Endothelial cell (in vitro differentiated cells): ENCODE results near the gene TMEM26. TPM values are rescaled to one million over a fixed set of nuclear protein-coding genes. Genes with fewer than 3 reads are reported as not detected.

ENCODE experiments used
- DNase-seq: peaks from one replicate; pipeline ENCODE4 v3.0.0; 2021; ENCODE audit warnings: low spot score
- H3K27ac Mint-ChIP-seq: one replicate; pipeline ENCODE4 v1.8.0; 2021; ENCODE audit warnings: mixed read lengths, inconsistent platforms; ENCODE audit not compliant: unreplicated experiment
- H3K27me3 Mint-ChIP-seq: one replicate; pipeline ENCODE4 v1.8.0; 2021; ENCODE audit warnings: mild to moderate bottlenecking, moderate library complexity, mixed read lengths, inconsistent platforms; ENCODE audit not compliant: unreplicated experiment
- H3K36me3 Mint-ChIP-seq: one replicate; pipeline ENCODE4 v1.8.0; 2021; ENCODE audit warnings: mild to moderate bottlenecking, low read depth, mixed read lengths, inconsistent platforms; ENCODE audit not compliant: unreplicated experiment
- H3K4me1 Mint-ChIP-seq: one replicate; pipeline ENCODE4 v1.8.0; 2021; ENCODE audit warnings: mild to moderate bottlenecking, mixed read lengths, inconsistent platforms; ENCODE audit not compliant: unreplicated experiment
- H3K4me3 Mint-ChIP-seq: one replicate; pipeline ENCODE4 v1.8.0; 2021; ENCODE audit warnings: mild to moderate bottlenecking, mixed read lengths, inconsistent platforms; ENCODE audit not compliant: unreplicated experiment
- H3K9me3 Mint-ChIP-seq: one replicate; pipeline ENCODE4 v1.8.0; 2021; ENCODE audit warnings: mixed read lengths, inconsistent platforms; ENCODE audit not compliant: unreplicated experiment
- CTCF ChIP-seq: fragments of 200-600 bp; sonication (generic); IDR thresholded peaks from one replicate; pipeline ENCODE4 v1.5.0; 2021; ENCODE audit warnings: antibody characterized with exemption; ENCODE audit not compliant: unreplicated experiment
- total RNA-seq: library from RNA; stranded (reverse); fragmentation: NEBNext Ultra II Directional; extraction: Animal tissue kit (Norgen Biotek cat#: 25700); gene quantifications from one replicate; pipeline ENCODE4 v1.2.1, GENCODE V29; 2021; ENCODE audit not compliant: unreplicated experiment

The TMEM26 gene
- total RNA-seq, 1 donor from 2014 or later, result 0.15 TPM

DNA sequence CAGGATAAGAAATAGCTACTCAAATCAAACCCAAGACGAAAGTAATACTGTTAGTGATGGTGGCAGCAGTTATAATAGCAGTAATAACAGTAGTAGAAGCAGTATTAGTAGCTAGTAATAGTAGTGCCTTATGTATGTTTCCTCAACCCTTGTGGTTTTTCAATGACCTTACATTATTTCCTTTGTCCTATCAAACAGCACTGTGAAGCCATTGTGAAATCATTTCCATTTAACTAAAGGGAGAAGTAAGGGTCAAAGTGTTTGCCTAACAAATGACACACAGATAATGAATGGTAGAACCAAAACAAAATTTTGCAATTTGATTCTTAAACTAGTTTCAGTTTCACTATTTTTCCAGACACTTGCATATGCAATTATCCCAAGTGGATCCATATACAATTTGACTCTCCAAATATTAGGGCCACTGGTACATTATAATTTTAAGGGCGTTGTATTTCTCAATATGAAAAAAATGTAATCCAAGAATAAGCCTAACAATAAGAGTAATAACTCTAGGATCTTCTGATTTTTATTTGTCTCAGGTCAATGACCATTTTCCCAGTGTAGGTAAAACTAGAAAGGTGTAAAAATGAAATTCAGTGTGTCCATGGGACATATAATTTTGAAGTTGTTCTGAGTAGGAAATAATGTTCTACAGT, 33.7 kb upstream of the TMEM26 start:
- no peak overlapping the region for H3K27ac Mint-ChIP-seq
- H3K36me3 Mint-ChIP-seq, result no peaks in the 10 kb centered on the region

GRCh38 chr10:61486251-61486650, 33.1 kb upstream of the TMEM26 start:
- Mint-ChIP-seq H3K27ac (no peak overlapping the region), H3K36me3 (no peaks in the 10 kb centered on the region), H3K9me3 (no peaks in the 10 kb centered on the region), H3K4me3 (no peak overlapping the region), H3K4me1 (no peaks in the 10 kb centered on the region), H3K27me3 (no peaks in the 10 kb centered on the region)
- no peak for DNase-seq
- TF ChIP-seq CTCF, result no peak

More for the DNA sequence above, 33.7 kb upstream of the TMEM26 start:
- Mint-ChIP-seq H3K27me3 (no peaks in the 10 kb centered on the region), H3K4me3 (no peak overlapping the region), H3K9me3 (no peaks in the 10 kb centered on the region), H3K4me1 (no peaks in the 10 kb centered on the region)
- DNase-seq, result no peak
- no peak for TF ChIP-seq CTCF

- Mint-ChIP-seq H3K9me3 (no peaks in the 10 kb centered on the region), H3K27ac (no peak overlapping the region), H3K27me3 (no peaks in the 10 kb centered on the region), H3K4me1 (peaks cover 7% of the 10 kb centered on the region), H3K36me3 (no peaks in the 10 kb centered on the region), H3K4me3 (no peak overlapping the region)
- DNase-seq, result no peak
- no peak for TF ChIP-seq CTCF
These were observed 28.4 kb upstream of the TMEM26 start for GRCh38 chr10:61481597-61481996.

GRCh38 chr10:61480208-61480607, 27.0 kb upstream of the TMEM26 start:
- no peak overlapping the region for H3K27ac Mint-ChIP-seq
- no peak for DNase-seq
- no peak for TF ChIP-seq CTCF
- no peaks in the 10 kb centered on the region for H3K27me3 Mint-ChIP-seq
- no peak overlapping the region for H3K4me3 Mint-ChIP-seq
- H3K4me1 Mint-ChIP-seq, result peaks cover 7% of the 10 kb centered on the region
- H3K9me3 Mint-ChIP-seq, result no peaks in the 10 kb centered on the region
- no peaks in the 10 kb centered on the region for H3K36me3 Mint-ChIP-seq

DNA sequence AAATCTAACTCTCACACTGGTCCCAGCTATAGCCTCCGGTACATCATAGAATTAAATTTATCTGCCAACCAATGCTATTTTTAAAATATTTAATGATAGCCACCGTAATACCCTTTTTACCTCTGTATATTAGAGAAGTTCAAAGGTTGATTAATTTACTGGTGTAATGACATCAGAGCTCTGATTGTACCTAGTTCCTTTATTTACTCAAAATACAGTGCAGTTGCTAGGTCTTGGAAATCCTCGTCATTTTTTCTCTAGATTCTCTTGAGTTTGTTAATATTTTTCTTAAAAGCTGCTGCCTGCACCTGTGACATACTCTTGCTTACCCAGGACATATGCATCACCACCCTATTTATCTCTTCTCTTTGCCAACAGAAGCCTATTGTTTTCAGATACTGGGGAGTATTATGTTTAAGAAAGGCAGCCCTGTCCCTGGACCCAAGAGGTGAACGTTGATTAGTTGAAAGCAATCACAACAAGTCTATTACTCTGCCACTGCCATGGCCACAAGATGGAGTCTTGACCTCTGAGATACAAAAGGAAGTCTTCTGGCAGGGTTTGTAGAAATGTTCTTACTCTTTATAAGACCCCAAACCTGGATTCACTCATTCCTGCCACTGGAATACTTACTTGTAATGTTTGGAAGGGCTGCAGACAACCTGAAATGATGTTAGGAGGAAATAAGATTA, 25.6 kb upstream of the TMEM26 start:
- Mint-ChIP-seq H3K9me3 (no peaks in the 10 kb centered on the region), H3K27ac (no peak overlapping the region), H3K27me3 (no peaks in the 10 kb centered on the region), H3K4me1 (peaks cover 7% of the 10 kb centered on the region), H3K36me3 (no peaks in the 10 kb centered on the region), H3K4me3 (no peak overlapping the region)
- DNase-seq, result no peak
- no peak for TF ChIP-seq CTCF
